Measurements from ENCODE around the gene KIF5A. TPM values are rescaled to one million over a fixed set of nuclear protein-coding genes. Genes with fewer than 3 reads are reported as not detected.
A peak's percentile ranks its signal among the peaks of the same experiment; 100 is the strongest.

The KIF5A gene
- total and polyA plus RNA-seq, 2 of the 13 experiments (the other 11 are each of a cell fraction or from before 2014, with no cell fraction given), result 1.6 to 11.9 TPM

DNA sequence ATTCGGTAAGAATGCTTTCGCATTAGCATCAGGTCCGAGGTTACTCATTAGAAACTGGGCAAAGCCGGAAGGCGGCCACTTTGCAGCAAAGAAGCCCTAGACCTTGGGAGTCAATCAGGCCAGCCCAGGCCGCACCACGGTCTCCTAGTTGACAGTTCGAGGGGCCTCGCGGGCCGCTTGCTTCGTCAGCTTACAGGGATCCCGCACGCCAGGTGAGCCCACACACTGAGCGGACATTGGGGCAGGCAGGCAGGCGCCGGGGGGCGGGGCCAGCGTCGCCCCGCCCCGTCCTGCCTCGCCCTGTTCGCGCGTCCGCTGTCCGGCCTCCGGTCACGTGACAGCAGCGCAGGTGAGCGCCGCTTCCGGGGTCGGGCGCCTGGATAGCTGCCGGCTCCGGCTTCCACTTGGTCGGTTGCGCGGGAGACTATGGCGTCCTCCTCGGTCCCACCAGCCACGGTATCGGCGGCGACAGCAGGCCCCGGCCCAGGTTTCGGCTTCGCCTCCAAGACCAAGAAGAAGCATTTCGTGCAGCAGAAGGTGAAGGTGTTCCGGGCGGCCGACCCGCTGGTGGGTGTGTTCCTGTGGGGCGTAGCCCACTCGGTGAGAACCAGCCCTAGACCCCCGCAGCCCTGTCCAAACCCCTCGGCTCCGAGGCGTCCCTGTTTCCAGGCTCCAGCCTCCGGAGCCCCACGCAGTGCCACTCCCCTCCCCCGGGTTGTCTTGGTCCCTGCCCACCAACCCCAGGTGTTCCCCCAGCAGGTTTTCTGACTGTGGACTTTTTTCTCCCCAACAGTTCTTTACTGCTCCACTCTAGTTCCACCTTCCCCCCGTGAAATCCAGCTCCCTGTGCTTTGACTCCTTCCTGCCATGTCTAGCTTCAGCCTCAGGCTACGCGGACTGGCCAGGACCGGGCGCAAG, 41.3 kb downstream of the KIF5A start, which contains the start of gene PIP4K2C (continued):
- TF ChIP-seq, protein P1, sequence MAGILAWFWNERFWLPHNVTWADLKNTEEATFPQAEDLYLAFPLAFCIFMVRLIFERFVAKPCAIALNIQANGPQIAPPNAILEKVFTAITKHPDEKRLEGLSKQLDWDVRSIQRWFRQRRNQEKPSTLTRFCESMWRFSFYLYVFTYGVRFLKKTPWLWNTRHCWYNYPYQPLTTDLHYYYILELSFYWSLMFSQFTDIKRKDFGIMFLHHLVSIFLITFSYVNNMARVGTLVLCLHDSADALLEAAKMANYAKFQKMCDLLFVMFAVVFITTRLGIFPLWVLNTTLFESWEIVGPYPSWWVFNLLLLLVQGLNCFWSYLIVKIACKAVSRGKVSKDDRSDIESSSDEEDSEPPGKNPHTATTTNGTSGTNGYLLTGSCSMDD (CRISPR knock-in tag; IDR thresholded peaks at IDR 0.05), result no peak
- TF ChIP-seq ZMAT3 (CRISPR knock-in tag; conservative IDR thresholded peaks at IDR 0.05) (peak; percentile 51; the same call in 1 of the 2 replicates), ZSCAN29 (CRISPR knock-in tag; conservative IDR thresholded peaks at IDR 0.05) (no peak), ZNF550 (CRISPR knock-in tag; IDR thresholded peaks at IDR 0.05; ENCODE audit: borderline replicate concordance) (no peak), ZNF329 (CRISPR knock-in tag; IDR thresholded peaks at IDR 0.05; ENCODE audit: low read depth) (no peak), MTA3 (CRISPR knock-in tag; IDR thresholded peaks at IDR 0.05) (no peak), ZFP90 (CRISPR knock-in tag; IDR thresholded peaks at IDR 0.05; ENCODE audit: borderline replicate concordance) (no peak), TGIF2 (CRISPR knock-in tag; IDR thresholded peaks at IDR 0.05) (0 out of 2 replicates have a peak, but pooled peaks have one; percentile 25), ZSCAN12 (CRISPR knock-in tag; IDR thresholded peaks at IDR 0.05) (no peak), ZNF383 (CRISPR knock-in tag; IDR thresholded peaks at IDR 0.05; ENCODE audit: borderline replicate concordance) (no peak), CBX2 (IDR thresholded peaks at IDR 0.05; ENCODE audit: low read depth, low read length) (no peak), CBX2 (CRISPR knock-in tag; IDR thresholded peaks at IDR 0.05; ENCODE audit: low read depth) (no peak), NR2F1 (CRISPR knock-in tag; IDR thresholded peaks at IDR 0.05) (no peak), ZNF572 (CRISPR knock-in tag; IDR thresholded peaks at IDR 0.05) (0 out of 2 replicates have a peak, but pooled peaks have one; percentile 56), ZNF577 (CRISPR knock-in tag; IDR thresholded peaks at IDR 0.05; ENCODE audit: borderline replicate concordance, low read depth) (0 out of 2 replicates have a peak, but pooled peaks have one; percentile 35), ZSCAN30 (CRISPR knock-in tag; IDR thresholded peaks at IDR 0.05) (no peak), ZNF75D (CRISPR knock-in tag; IDR thresholded peaks at IDR 0.05; ENCODE audit: borderline replicate concordance) (no peak), ZNF382 (CRISPR knock-in tag; IDR thresholded peaks at IDR 0.05; ENCODE audit: borderline replicate concordance) (no peak), ZBTB7A (CRISPR knock-in tag; IDR thresholded peaks at IDR 0.05) (no peak), ZNF776 (CRISPR knock-in tag; IDR thresholded peaks at IDR 0.05) (no peak; the same call in 1 of the 2 replicates), MTA1 (CRISPR knock-in tag; IDR thresholded peaks at IDR 0.05; ENCODE audit: borderline replicate concordance) (peak; percentile 55; the same call in 1 of the 2 replicates), ZNF501 (CRISPR knock-in tag; IDR thresholded peaks at IDR 0.05) (peak; percentile 78)
- TF ChIP-seq, protein P2, sequence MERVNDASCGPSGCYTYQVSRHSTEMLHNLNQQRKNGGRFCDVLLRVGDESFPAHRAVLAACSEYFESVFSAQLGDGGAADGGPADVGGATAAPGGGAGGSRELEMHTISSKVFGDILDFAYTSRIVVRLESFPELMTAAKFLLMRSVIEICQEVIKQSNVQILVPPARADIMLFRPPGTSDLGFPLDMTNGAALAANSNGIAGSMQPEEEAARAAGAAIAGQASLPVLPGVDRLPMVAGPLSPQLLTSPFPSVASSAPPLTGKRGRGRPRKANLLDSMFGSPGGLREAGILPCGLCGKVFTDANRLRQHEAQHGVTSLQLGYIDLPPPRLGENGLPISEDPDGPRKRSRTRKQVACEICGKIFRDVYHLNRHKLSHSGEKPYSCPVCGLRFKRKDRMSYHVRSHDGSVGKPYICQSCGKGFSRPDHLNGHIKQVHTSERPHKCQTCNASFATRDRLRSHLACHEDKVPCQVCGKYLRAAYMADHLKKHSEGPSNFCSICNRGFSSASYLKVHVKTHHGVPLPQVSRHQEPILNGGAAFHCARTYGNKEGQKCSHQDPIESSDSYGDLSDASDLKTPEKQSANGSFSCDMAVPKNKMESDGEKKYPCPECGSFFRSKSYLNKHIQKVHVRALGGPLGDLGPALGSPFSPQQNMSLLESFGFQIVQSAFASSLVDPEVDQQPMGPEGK (CRISPR knock-in tag; IDR thresholded peaks at IDR 0.05), result no peak
- TF ChIP-seq, protein P3, sequence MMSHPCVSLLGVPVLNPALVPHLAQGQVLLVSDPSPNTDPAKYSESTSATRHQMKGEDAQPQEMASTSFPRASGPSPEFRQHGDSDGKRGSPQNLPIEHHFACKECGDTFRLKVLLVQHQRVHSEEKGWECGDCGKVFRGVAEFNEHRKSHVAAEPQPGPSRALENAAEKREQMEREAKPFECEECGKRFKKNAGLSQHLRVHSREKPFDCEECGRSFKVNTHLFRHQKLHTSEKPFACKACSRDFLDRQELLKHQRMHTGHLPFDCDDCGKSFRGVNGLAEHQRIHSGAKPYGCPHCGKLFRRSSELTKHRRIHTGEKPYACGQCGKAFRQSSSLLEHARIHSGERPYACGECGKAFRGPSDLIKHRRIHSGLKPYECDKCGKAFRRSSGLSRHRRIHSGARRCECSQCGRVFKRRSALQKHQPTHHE (CRISPR knock-in tag; IDR thresholded peaks at IDR 0.05; ENCODE audit: borderline replicate concordance), result no peak
- TF ChIP-seq, protein P4, sequence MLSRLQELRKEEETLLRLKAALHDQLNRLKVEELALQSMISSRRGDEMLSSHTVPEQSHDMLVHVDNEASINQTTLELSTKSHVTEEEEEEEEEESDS (CRISPR knock-in tag; IDR thresholded peaks at IDR 0.05; ENCODE audit: borderline replicate concordance), result no peak
